Measurements from ENCODE around the gene DEFB113.

The DEFB113 gene

GRCh38 chr6:49982046-49982445 is 12.6 kb upstream of the DEFB113 start:
- ChIA-PET CTCF (no interaction called here), POLR2A (no interaction called here)
- no peak for DNase-seq (ENCODE audit: extremely low spot score)

GRCh38 chr6:49980898-49981297 is 11.5 kb upstream of the DEFB113 start:
- CTCF ChIA-PET: no interaction called here
- POLR2A ChIA-PET: no interaction called here
- DNase-seq (ENCODE audit: extremely low spot score): no peak
- no peak for TF ChIP-seq BHLHE40 (IDR thresholded peaks at IDR 0.05; ENCODE audit: borderline replicate concordance)
- TF ChIP-seq FOXA1 (IDR thresholded peaks at IDR 0.05): no peak
- no peak for TF ChIP-seq NFRKB (IDR thresholded peaks at IDR 0.05)
- TF ChIP-seq SP1 (IDR thresholded peaks at IDR 0.05): no peak
- no peak for TF ChIP-seq ZNF384 (IDR thresholded peaks at IDR 0.05)
- TF ChIP-seq L3MBTL2 (conservative IDR thresholded peaks at IDR 0.05): no peak
- TF ChIP-seq LEF1 (IDR thresholded peaks at IDR 0.05; ENCODE audit: borderline replicate concordance): no peak
- TF ChIP-seq ARNT (IDR thresholded peaks at IDR 0.05): no peak
- no peak for TF ChIP-seq TARDBP (IDR thresholded peaks at IDR 0.05)

More at GRCh38 chr6:49982046-49982445, 12.6 kb upstream of the DEFB113 start:
- TF ChIP-seq L3MBTL2 (conservative IDR thresholded peaks at IDR 0.05) (no peak), ZNF384 (IDR thresholded peaks at IDR 0.05) (no peak), ELF4 (IDR thresholded peaks at IDR 0.05) (no peak), BHLHE40 (IDR thresholded peaks at IDR 0.05; ENCODE audit: borderline replicate concordance) (no peak), ARNT (IDR thresholded peaks at IDR 0.05) (no peak), PKNOX1 (IDR thresholded peaks at IDR 0.05) (no peak), TARDBP (IDR thresholded peaks at IDR 0.05) (no peak), FOXM1 (IDR thresholded peaks at IDR 0.05; ENCODE audit: borderline replicate concordance) (no peak), NFRKB (IDR thresholded peaks at IDR 0.05) (no peak), SP1 (IDR thresholded peaks at IDR 0.05) (no peak), FOXA1 (IDR thresholded peaks at IDR 0.05) (no peak), HDGF (IDR thresholded peaks at IDR 0.05; ENCODE audit: borderline replicate concordance) (no peak), LEF1 (IDR thresholded peaks at IDR 0.05; ENCODE audit: borderline replicate concordance) (no peak), SUZ12 (IDR thresholded peaks at IDR 0.05) (no peak), CTBP1 (IDR thresholded peaks at IDR 0.05; ENCODE audit: borderline replicate concordance) (no peak), FOXK2 (IDR thresholded peaks at IDR 0.05) (no peak)

DNA sequence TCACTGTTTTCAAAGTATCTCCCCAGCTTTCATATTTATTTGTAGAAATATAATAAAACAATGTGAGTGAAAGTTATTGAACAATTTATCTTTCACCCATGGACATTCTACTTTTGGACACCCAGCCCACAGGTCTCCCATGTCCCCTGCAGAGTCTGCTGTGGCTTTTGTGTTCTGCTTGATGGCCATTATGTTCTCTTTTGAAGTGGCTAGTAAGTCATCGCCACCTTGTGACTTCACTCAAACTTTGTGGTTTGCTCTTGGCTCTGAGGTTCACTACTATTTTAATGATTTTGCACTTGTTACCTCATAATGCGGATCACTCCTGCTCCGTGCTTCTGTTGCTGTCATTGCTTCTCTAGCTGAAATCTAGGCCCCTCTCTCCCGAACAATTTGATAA is 10.2 kb upstream of the DEFB113 start:
- TF ChIP-seq BHLHE40 (IDR thresholded peaks at IDR 0.05; ENCODE audit: borderline replicate concordance): no peak
- no peak for TF ChIP-seq FOXM1 (IDR thresholded peaks at IDR 0.05; ENCODE audit: borderline replicate concordance)
- TF ChIP-seq L3MBTL2 (conservative IDR thresholded peaks at IDR 0.05): no peak
- no peak for TF ChIP-seq ZNF384 (IDR thresholded peaks at IDR 0.05)
- TF ChIP-seq LEF1 (IDR thresholded peaks at IDR 0.05; ENCODE audit: borderline replicate concordance): no peak
- ChIA-PET CTCF (no interaction called here), POLR2A (no interaction called here)
- no peak for DNase-seq (ENCODE audit: extremely low spot score)

- TF ChIP-seq NFRKB (IDR thresholded peaks at IDR 0.05) (no peak), CTBP1 (IDR thresholded peaks at IDR 0.05; ENCODE audit: borderline replicate concordance) (no peak), PKNOX1 (IDR thresholded peaks at IDR 0.05) (no peak), TARDBP (IDR thresholded peaks at IDR 0.05) (no peak), FOXA1 (IDR thresholded peaks at IDR 0.05) (no peak), SUZ12 (IDR thresholded peaks at IDR 0.05) (no peak), ZNF384 (IDR thresholded peaks at IDR 0.05) (no peak), ARNT (IDR thresholded peaks at IDR 0.05) (no peak), HDGF (IDR thresholded peaks at IDR 0.05; ENCODE audit: borderline replicate concordance) (no peak), FOXK2 (IDR thresholded peaks at IDR 0.05) (no peak), SP1 (IDR thresholded peaks at IDR 0.05) (no peak), FOXM1 (IDR thresholded peaks at IDR 0.05; ENCODE audit: borderline replicate concordance) (no peak), BHLHE40 (IDR thresholded peaks at IDR 0.05; ENCODE audit: borderline replicate concordance) (no peak), LEF1 (IDR thresholded peaks at IDR 0.05; ENCODE audit: borderline replicate concordance) (no peak), ELF4 (IDR thresholded peaks at IDR 0.05) (no peak), L3MBTL2 (conservative IDR thresholded peaks at IDR 0.05) (no peak)
- ChIA-PET POLR2A (no interaction called here), CTCF (no interaction called here)
- DNase-seq (ENCODE audit: extremely low spot score): no peak
Observed at GRCh38 chr6:49978332-49979226, 9.2 kb upstream of the DEFB113 start.

DNA sequence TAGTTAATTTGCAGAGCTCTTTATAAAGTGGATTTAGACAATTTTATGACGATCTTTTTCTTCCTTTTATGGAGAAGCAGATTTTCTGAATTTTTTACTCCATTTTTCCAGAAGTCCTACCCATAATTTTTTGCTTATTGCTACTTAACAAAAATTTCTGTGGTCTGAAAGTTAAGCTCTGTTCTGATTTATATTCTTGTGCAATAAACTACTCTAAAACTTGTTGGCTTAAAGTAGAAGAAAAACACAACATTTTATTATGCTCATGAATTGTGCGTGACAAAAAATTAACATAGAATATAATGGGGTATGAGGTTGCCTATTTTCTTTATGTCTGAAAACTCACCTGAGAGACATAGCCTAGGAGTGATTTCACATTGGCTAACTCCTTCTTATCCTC is 2.6 kb downstream of the DEFB113 start:
- TF ChIP-seq HDGF (IDR thresholded peaks at IDR 0.05; ENCODE audit: borderline replicate concordance) (no peak), L3MBTL2 (conservative IDR thresholded peaks at IDR 0.05) (no peak), ZNF384 (IDR thresholded peaks at IDR 0.05) (no peak), ELF4 (IDR thresholded peaks at IDR 0.05) (no peak), FOXA1 (IDR thresholded peaks at IDR 0.05) (no peak), FOXK2 (IDR thresholded peaks at IDR 0.05) (no peak), PKNOX1 (IDR thresholded peaks at IDR 0.05) (no peak), LEF1 (IDR thresholded peaks at IDR 0.05; ENCODE audit: borderline replicate concordance) (no peak), BHLHE40 (IDR thresholded peaks at IDR 0.05; ENCODE audit: borderline replicate concordance) (no peak), TARDBP (IDR thresholded peaks at IDR 0.05) (no peak), CTBP1 (IDR thresholded peaks at IDR 0.05; ENCODE audit: borderline replicate concordance) (no peak), SP1 (IDR thresholded peaks at IDR 0.05) (no peak), NFRKB (IDR thresholded peaks at IDR 0.05) (no peak), SUZ12 (IDR thresholded peaks at IDR 0.05) (no peak), ARNT (IDR thresholded peaks at IDR 0.05) (no peak), FOXM1 (IDR thresholded peaks at IDR 0.05; ENCODE audit: borderline replicate concordance) (no peak)
- CTCF ChIA-PET: no interaction called here
- POLR2A ChIA-PET: no interaction called here
- no peak for DNase-seq (ENCODE audit: extremely low spot score)

DNA sequence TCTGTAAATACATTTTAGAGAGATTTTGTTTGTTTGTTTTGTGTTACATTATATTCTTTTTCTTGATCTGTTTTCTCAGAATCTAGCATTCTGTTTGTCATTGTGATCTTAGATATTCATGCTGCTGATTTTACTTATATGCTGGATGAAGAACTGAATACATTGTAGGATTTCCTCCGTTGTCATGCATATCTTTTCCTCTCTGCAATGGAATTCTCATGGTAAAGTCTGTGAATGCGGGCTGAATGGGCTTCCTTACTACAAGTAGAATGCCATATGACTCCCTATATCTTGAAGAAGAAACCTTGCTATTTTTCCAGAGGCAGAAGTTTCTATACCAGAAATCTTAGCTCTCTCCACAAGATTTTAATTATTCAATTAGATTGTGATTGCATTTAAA is 3.1 kb downstream of the DEFB113 start:
- POLR2A ChIA-PET: no interaction called here
- CTCF ChIA-PET: no interaction called here
- TF ChIP-seq FOXK2 (IDR thresholded peaks at IDR 0.05) (no peak), TARDBP (IDR thresholded peaks at IDR 0.05) (no peak), FOXA1 (IDR thresholded peaks at IDR 0.05) (no peak), L3MBTL2 (conservative IDR thresholded peaks at IDR 0.05) (no peak), PKNOX1 (IDR thresholded peaks at IDR 0.05) (no peak), ELF4 (IDR thresholded peaks at IDR 0.05) (no peak), SUZ12 (IDR thresholded peaks at IDR 0.05) (no peak), ARNT (IDR thresholded peaks at IDR 0.05) (no peak), BHLHE40 (IDR thresholded peaks at IDR 0.05; ENCODE audit: borderline replicate concordance) (no peak), ZNF384 (IDR thresholded peaks at IDR 0.05) (no peak), CTBP1 (IDR thresholded peaks at IDR 0.05; ENCODE audit: borderline replicate concordance) (no peak), HDGF (IDR thresholded peaks at IDR 0.05; ENCODE audit: borderline replicate concordance) (no peak), FOXM1 (IDR thresholded peaks at IDR 0.05; ENCODE audit: borderline replicate concordance) (no peak)
- DNase-seq (ENCODE audit: extremely low spot score): no peak

Measured in HEK293T (cell line).